Neural cell (in vitro differentiated cells): ENCODE measurements around the gene APIP. TPM values are rescaled to one million over a fixed set of nuclear protein-coding genes. Genes with fewer than 3 reads are reported as not detected.

Experiments
- H2AFZ ChIP-seq: fragments of 200-600, 300-800 bp; sonication (generic), shearing (Covaris generic); 2 replicates; pipeline ENCODE4 v1.6.0; 2014; ENCODE audit warnings: low read depth, mild to moderate bottlenecking, antibody characterized with exemption, low read length, moderate library complexity
- H3F3A ChIP-seq: fragments of 200-600 bp; shearing (Covaris generic); 2 replicates; pipeline ENCODE4 v1.6.1; 2016; ENCODE audit warnings: mild to moderate bottlenecking, moderate library complexity, mixed read lengths, antibody characterized with exemption, low read length; ENCODE audit not compliant: insufficient read depth, poor library complexity, severe bottlenecking
- H3K27ac ChIP-seq: fragments of 200-600, 300-800 bp; sonication (generic), shearing (Covaris generic); 2 replicates; pipeline ENCODE4 v1.5.1; 2014; ENCODE audit warnings: mild to moderate bottlenecking, low read length, moderate library complexity
- H3K27me3 ChIP-seq: fragments of 300-800, 200-600 bp; sonication (generic), shearing (Covaris generic); 2 replicates; pipeline ENCODE4 v1.6.0; 2014; ENCODE audit warnings: mild to moderate bottlenecking, low read depth, low read length, moderate library complexity; ENCODE audit not compliant: insufficient read depth
- H3K36me3 ChIP-seq: fragments of 300-800, 200-600 bp; sonication (generic), shearing (Covaris generic); 2 replicates; pipeline ENCODE4 v1.5.1; 2014; ENCODE audit warnings: mild to moderate bottlenecking, antibody characterized with exemption, low read length, moderate library complexity; ENCODE audit not compliant: insufficient read depth
- H3K4me2 ChIP-seq: fragments of 300-800, 200-600 bp; sonication (generic), shearing (Covaris generic); 2 replicates; pipeline ENCODE4 v1.6.0; 2014; ENCODE audit warnings: mild to moderate bottlenecking, low read length
- H3K4me3 ChIP-seq: fragments of 300-800, 200-600 bp; sonication (generic), shearing (Covaris generic); 2 replicates; pipeline ENCODE4 v1.5.1; 2014; ENCODE audit warnings: mild to moderate bottlenecking, low read length, moderate library complexity
- H3K79me2 ChIP-seq: fragments of 200-600 bp; shearing (Covaris generic); replicated peaks from 2 replicates; pipeline ENCODE4 v1.6.0; 2014; ENCODE audit warnings: mild to moderate bottlenecking, low read length, moderate library complexity; ENCODE audit not compliant: insufficient read depth
- H3K9ac ChIP-seq: fragments of 300-800, 200-600 bp; sonication (generic), shearing (Covaris generic); 2 replicates; pipeline ENCODE4 v1.6.1; 2016; ENCODE audit warnings: mild to moderate bottlenecking, low read length, mixed read lengths
- H3K9me2 ChIP-seq: fragments of 200-600 bp; shearing (Covaris generic); 2 replicates; pipeline ENCODE4 v1.6.1; 2016; ENCODE audit warnings: mild to moderate bottlenecking, low read length, mixed read lengths; ENCODE audit not compliant: insufficient read depth
- H3K9me3 ChIP-seq: fragments of 200-600, 300-800 bp; sonication (generic), shearing (Covaris generic); 2 replicates; pipeline ENCODE4 v1.6.1; 2016; ENCODE audit warnings: mild to moderate bottlenecking, mixed run types, low read length, moderate library complexity, mixed read lengths
- H4K20me1 ChIP-seq: fragments of 200-600 bp; shearing (Covaris generic); 2 replicates; pipeline ENCODE4 v1.6.1; 2016; ENCODE audit warnings: mild to moderate bottlenecking, mixed run types; ENCODE audit not compliant: insufficient read depth
- CTCF ChIP-seq: fragments of 450-650 bp; IDR thresholded peaks from 2 replicates; pipeline ENCODE4 v1.5.1; 2014; ENCODE audit warnings: antibody characterized with exemption, mild to moderate bottlenecking, moderate library complexity; ENCODE audit not compliant: poor library complexity, severe bottlenecking
- EP300 ChIP-seq: fragments of 450-650 bp; conservative IDR thresholded peaks from 2 replicates; pipeline ENCODE4 v1.6.1; 2014; ENCODE audit warnings: antibody characterized with exemption, mild to moderate bottlenecking, moderate library complexity; ENCODE audit not compliant: poor library complexity, severe bottlenecking
- EZH2 ChIP-seq: fragments of 200-600, 300-800 bp; shearing (Covaris generic), sonication (generic); IDR thresholded peaks from 2 replicates; pipeline ENCODE4 v1.6.1; 2014; ENCODE audit warnings: antibody characterized with exemption, low read length, borderline replicate concordance, mild to moderate bottlenecking; ENCODE audit not compliant: insufficient read depth, poor library complexity, severe bottlenecking
- MXI1 ChIP-seq: fragments of 450-650 bp; conservative IDR thresholded peaks from 2 replicates; pipeline ENCODE4 v1.6.1; 2014; ENCODE audit warnings: antibody characterized with exemption, mild to moderate bottlenecking; ENCODE audit not compliant: poor library complexity, severe bottlenecking
- POLR2AphosphoS5 ChIP-seq: IDR thresholded peaks from 2 replicates; pipeline ENCODE4 v1.6.1; 2012
- RAD21 ChIP-seq: fragments of 450-650 bp; conservative IDR thresholded peaks from 2 replicates; pipeline ENCODE4 v1.6.1; 2014; ENCODE audit warnings: antibody characterized with exemption, mild to moderate bottlenecking, moderate library complexity
- REST ChIP-seq: IDR thresholded peaks from 2 replicates; pipeline ENCODE4 v1.6.1; 2012; ENCODE audit warnings: borderline replicate concordance
- SMC3 ChIP-seq: fragments of 450-650 bp; conservative IDR thresholded peaks from 2 replicates; pipeline ENCODE4 v1.6.1; 2014; ENCODE audit warnings: antibody characterized with exemption, mild to moderate bottlenecking, moderate library complexity; ENCODE audit not compliant: poor library complexity
- TAF1 ChIP-seq: IDR thresholded peaks from 2 replicates; pipeline ENCODE4 v1.6.1; 2012; ENCODE audit warnings: low read depth
- polyA minus RNA-seq: library from RNA; depleted of rRNA, polyadenylated mRNA; stranded (reverse); fragments of >200 nt; gene quantifications from 2 replicates; pipeline ENCODE4 v1.2.3, GENCODE V29; 2014
- polyA plus RNA-seq: library from polyadenylated mRNA; depleted of rRNA; stranded (reverse); fragments of >200 nt; gene quantifications from 2 replicates; pipeline ENCODE4 v1.2.3, GENCODE V29; 2014

The APIP gene, protein sequence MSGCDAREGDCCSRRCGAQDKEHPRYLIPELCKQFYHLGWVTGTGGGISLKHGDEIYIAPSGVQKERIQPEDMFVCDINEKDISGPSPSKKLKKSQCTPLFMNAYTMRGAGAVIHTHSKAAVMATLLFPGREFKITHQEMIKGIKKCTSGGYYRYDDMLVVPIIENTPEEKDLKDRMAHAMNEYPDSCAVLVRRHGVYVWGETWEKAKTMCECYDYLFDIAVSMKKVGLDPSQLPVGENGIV
- 45.9 and 52.3 TPM in 2 replicates for polyA plus RNA-seq
- polyA minus RNA-seq, result 30.9 and 31.5 TPM in 2 replicates

- Histone ChIP-seq H3K27me3 (no peaks in the 10 kb centered on the region), H3F3A (no peaks in the 10 kb centered on the region), H3K9me3 (no peaks in the 10 kb centered on the region), H3K9me2 (no peaks in the 10 kb centered on the region), H3K36me3 (no peaks in the 10 kb centered on the region), H3K9ac (peak within 1 kb of the TSS; percentile 95), H3K27ac (peak within 1 kb of the TSS; percentile 94), H3K4me3 (peak within 1 kb of the TSS; percentile 92), H3K4me2 (peak within 1 kb of the TSS; percentile 71), H2AFZ (peak within 1 kb of the TSS; percentile 91), H4K20me1 (no peaks in the 10 kb centered on the region), H3K79me2 (peaks cover 45% of the 10 kb centered on the region)
- TF ChIP-seq SMC3 (peak; percentile 8), TAF1 (no peak), POLR2AphosphoS5 (peak; percentile 80), MXI1 (peak; percentile 52), CTCF (no peak), RAD21 (no peak), EZH2 (no peak), EP300 (peak; percentile 23), REST (peak; percentile 24)
Measured at GRCh38 chr11:34916015-34916842, at the start of gene APIP, which contains the start of gene PDHX. APIP (minus strand) TSS chr11:34916379; CDS start chr11:34916284, 95 bp downstream. PDHX (plus strand) TSS chr11:34916618; CDS start chr11:34916656, 38 bp downstream.

GRCh38 chr11:34964610-34965331 is 48.6 kb upstream of the APIP start:
- Histone ChIP-seq H3F3A (no peaks in the 10 kb centered on the region), H3K4me3 (no peak overlapping the region), H2AFZ (no peak overlapping the region), H3K27me3 (no peaks in the 10 kb centered on the region), H3K36me3 (peaks cover 3% of the 10 kb centered on the region), H3K9ac (no peak overlapping the region), H4K20me1 (no peaks in the 10 kb centered on the region), H3K27ac (no peak overlapping the region), H3K9me3 (no peaks in the 10 kb centered on the region), H3K79me2 (no peaks in the 10 kb centered on the region), H3K4me2 (no peak overlapping the region), H3K9me2 (no peaks in the 10 kb centered on the region)
- TF ChIP-seq TAF1 (no peak), RAD21 (no peak), EP300 (no peak), SMC3 (no peak), CTCF (no peak), POLR2AphosphoS5 (no peak), REST (no peak)
